ENCODE measurements around the gene BCORL1. TPM values are rescaled to one million over a fixed set of nuclear protein-coding genes. Genes with fewer than 3 reads are reported as not detected.
A peak's percentile ranks its signal among the peaks of the same experiment; 100 is the strongest.

Gene BCORL1
- total and polyA plus RNA-seq, 9 donors = 4.3 to 21.3 (median 16.6) TPM

DNA sequence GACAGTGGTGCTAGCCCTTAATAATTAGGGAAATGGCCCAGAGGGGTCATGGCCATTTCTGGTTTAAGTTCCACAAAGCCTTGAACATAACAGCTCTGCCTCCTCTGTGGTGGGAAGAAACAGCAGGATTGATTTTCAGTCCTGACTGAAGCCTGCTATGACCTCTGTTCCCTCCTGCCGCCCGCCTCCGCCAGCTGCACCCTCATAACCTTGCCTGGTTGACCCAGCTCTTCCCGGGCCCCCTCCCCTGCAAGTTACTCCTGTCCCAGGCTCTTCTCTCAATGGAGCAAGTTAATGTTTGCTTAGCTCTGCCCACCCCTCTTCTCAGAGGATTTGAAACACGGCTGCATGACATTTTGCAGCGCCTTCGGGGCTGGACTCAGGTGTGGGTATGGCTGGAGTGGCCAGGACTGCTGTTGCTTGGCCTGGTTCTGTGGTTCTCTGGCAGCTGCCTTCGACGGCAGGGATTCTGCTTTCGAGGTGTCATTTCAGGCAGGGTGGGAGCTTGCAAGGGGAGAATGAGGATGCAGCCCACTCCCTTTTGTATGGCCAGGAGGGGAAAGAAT is 27.3 kb downstream of the BCORL1 start:
- Histone ChIP-seq H3K4me3 (ENCODE audit: low read length) (no peak overlapping the region), H3K36me3 (ENCODE audit: control insufficient read depth, insufficient read depth, low read length) (peaks cover 22% of the 10 kb centered on the region), H3K4me1 (ENCODE audit: control insufficient read depth, insufficient read depth, low read length) (no peaks in the 10 kb centered on the region), H3K9me3 (replicated peaks; ENCODE audit: control insufficient read depth, low read depth, low read length) (no peaks in the 10 kb centered on the region), H3K27ac (ENCODE audit: low read length) (no peak overlapping the region), H3K27me3 (ENCODE audit: control insufficient read depth, insufficient read depth, low read length) (peaks cover 7% of the 10 kb centered on the region)
- 60% methylated on average over 1 of the region's 10 CpGs for WGBS (ENCODE audit: insufficient coverage)
- DNase-seq = no peak

DNA sequence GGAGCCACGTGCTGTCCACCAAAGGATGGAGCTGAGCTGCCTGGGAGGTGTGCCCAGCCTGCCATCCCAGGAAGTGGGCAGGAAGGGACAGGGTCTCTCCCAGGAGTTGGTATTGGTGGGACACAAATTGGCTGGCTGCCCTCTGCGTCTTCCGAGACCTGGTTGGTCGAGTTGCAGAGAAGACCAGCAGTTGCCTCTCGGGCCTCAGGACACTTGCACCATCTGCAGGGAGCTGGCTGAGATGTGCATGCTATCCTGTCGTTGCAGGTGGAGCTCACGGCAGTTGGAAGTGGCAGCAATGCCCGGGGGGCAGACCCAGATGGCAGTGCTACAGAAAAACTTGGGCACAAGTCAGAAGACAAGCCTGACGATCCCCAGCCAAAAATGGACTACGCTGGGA is 30.2 kb downstream of the BCORL1 start:
- H3K36me3 ChIP-seq (ENCODE audit: control insufficient read depth, insufficient read depth, low read length) = peaks cover 25% of the 10 kb centered on the region

GRCh38 chrX:130013661-130014060 is 31.2 kb downstream of the BCORL1 start:
- H3K4me3 ChIP-seq (ENCODE audit: low read length) = no peak overlapping the region
- H3K36me3 ChIP-seq (ENCODE audit: control insufficient read depth, insufficient read depth, low read length) = peaks cover 23% of the 10 kb centered on the region
- no peak overlapping the region for H3K27ac ChIP-seq (ENCODE audit: low read length)
- H3K9me3 ChIP-seq (replicated peaks; ENCODE audit: control insufficient read depth, low read depth, low read length) = no peaks in the 10 kb centered on the region
- DNase-seq = no peak
- no peaks in the 10 kb centered on the region for H3K4me1 ChIP-seq (ENCODE audit: control insufficient read depth, insufficient read depth, low read length)
- peaks cover 5% of the 10 kb centered on the region for H3K27me3 ChIP-seq (ENCODE audit: control insufficient read depth, insufficient read depth, low read length)
- WGBS (ENCODE audit: insufficient coverage) = 85% methylated on average over 10 of the region's 14 CpGs

More for the DNA sequence above, 30.2 kb downstream of the BCORL1 start:
- no peaks in the 10 kb centered on the region for H3K4me1 ChIP-seq (ENCODE audit: control insufficient read depth, insufficient read depth, low read length)
- H3K9me3 ChIP-seq (replicated peaks; ENCODE audit: control insufficient read depth, low read depth, low read length) = no peaks in the 10 kb centered on the region
- DNase-seq = no peak
- H3K27me3 ChIP-seq (ENCODE audit: control insufficient read depth, insufficient read depth, low read length) = peaks cover 5% of the 10 kb centered on the region
- no peak overlapping the region for H3K4me3 ChIP-seq (ENCODE audit: low read length)
- no peak overlapping the region for H3K27ac ChIP-seq (ENCODE audit: low read length)
- 70% methylated on average over 10 of the region's 10 CpGs for WGBS (ENCODE audit: insufficient coverage)

DNA sequence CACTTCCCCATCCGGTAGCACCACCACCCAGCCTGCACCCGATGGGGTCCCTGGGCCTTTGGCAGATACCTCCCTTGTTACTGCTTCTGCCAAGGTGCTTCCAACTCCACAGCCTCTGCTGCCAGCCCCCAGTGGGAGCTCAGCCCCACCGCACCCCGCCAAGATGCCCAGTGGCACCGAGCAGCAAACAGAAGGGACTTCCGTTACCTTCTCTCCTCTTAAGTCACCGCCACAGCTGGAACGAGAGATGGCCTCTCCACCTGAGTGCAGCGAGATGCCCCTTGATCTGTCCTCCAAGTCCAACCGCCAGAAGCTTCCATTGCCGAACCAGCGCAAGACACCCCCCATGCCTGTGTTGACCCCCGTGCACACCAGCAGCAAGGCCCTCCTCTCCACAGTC is 31.9 kb downstream of the BCORL1 start:
- peaks cover 2% of the 10 kb centered on the region for H3K4me1 ChIP-seq (ENCODE audit: control insufficient read depth, insufficient read depth, low read length)
- no peak for DNase-seq
- no peaks in the 10 kb centered on the region for H3K9me3 ChIP-seq (replicated peaks; ENCODE audit: control insufficient read depth, low read depth, low read length)
- H3K36me3 ChIP-seq (ENCODE audit: control insufficient read depth, insufficient read depth, low read length) = peaks cover 20% of the 10 kb centered on the region
- H3K27me3 ChIP-seq (ENCODE audit: control insufficient read depth, insufficient read depth, low read length) = peaks cover 5% of the 10 kb centered on the region
- H3K4me3 ChIP-seq (ENCODE audit: low read length) = no peak overlapping the region
- WGBS (ENCODE audit: insufficient coverage) = 93% methylated on average over 13 of the region's 13 CpGs
- no peak overlapping the region for H3K27ac ChIP-seq (ENCODE audit: low read length)

- peaks cover 4% of the 10 kb centered on the region for H3K4me1 ChIP-seq (ENCODE audit: control insufficient read depth, insufficient read depth, low read length)
- peaks cover 20% of the 10 kb centered on the region for H3K36me3 ChIP-seq (ENCODE audit: control insufficient read depth, insufficient read depth, low read length)
- H3K27ac ChIP-seq (ENCODE audit: low read length) = no peak overlapping the region
- WGBS (ENCODE audit: insufficient coverage) = 88% methylated on average over 12 of the region's 12 CpGs
- peaks cover 4% of the 10 kb centered on the region for H3K27me3 ChIP-seq (ENCODE audit: control insufficient read depth, insufficient read depth, low read length)
- DNase-seq = no peak
- H3K4me3 ChIP-seq (ENCODE audit: low read length) = no peak overlapping the region
- no peaks in the 10 kb centered on the region for H3K9me3 ChIP-seq (replicated peaks; ENCODE audit: control insufficient read depth, low read depth, low read length)
Observed at GRCh38 chrX:130014770-130015169, 32.3 kb downstream of the BCORL1 start.

- no peak overlapping the region for H3K27ac ChIP-seq (ENCODE audit: low read length)
- 89% methylated on average over 15 of the region's 15 CpGs for WGBS (ENCODE audit: insufficient coverage)
- peaks cover 6% of the 10 kb centered on the region for H3K27me3 ChIP-seq (ENCODE audit: control insufficient read depth, insufficient read depth, low read length)
- no peak overlapping the region for H3K4me3 ChIP-seq (ENCODE audit: low read length)
- no peak for DNase-seq
- H3K4me1 ChIP-seq (ENCODE audit: control insufficient read depth, insufficient read depth, low read length) = peaks cover 4% of the 10 kb centered on the region
- H3K36me3 ChIP-seq (ENCODE audit: control insufficient read depth, insufficient read depth, low read length) = peaks cover 20% of the 10 kb centered on the region
- H3K9me3 ChIP-seq (replicated peaks; ENCODE audit: control insufficient read depth, low read depth, low read length) = no peaks in the 10 kb centered on the region
Observed at GRCh38 chrX:130015181-130015580, 32.7 kb downstream of the BCORL1 start.

- Histone ChIP-seq H3K4me1 (ENCODE audit: control insufficient read depth, insufficient read depth, low read length) (peaks cover 4% of the 10 kb centered on the region), H3K36me3 (ENCODE audit: control insufficient read depth, insufficient read depth, low read length) (peaks cover 36% of the 10 kb centered on the region), H3K27me3 (ENCODE audit: control insufficient read depth, insufficient read depth, low read length) (peaks cover 6% of the 10 kb centered on the region), H3K27ac (ENCODE audit: low read length) (no peak overlapping the region), H3K9me3 (replicated peaks; ENCODE audit: control insufficient read depth, low read depth, low read length) (no peaks in the 10 kb centered on the region), H3K4me3 (ENCODE audit: low read length) (no peak overlapping the region)
- WGBS (ENCODE audit: insufficient coverage) = 63% methylated on average over 1 of the region's 1 CpG
- DNase-seq = no peak
Observed at GRCh38 chrX:130018143-130018542, 35.7 kb downstream of the BCORL1 start.

DNA sequence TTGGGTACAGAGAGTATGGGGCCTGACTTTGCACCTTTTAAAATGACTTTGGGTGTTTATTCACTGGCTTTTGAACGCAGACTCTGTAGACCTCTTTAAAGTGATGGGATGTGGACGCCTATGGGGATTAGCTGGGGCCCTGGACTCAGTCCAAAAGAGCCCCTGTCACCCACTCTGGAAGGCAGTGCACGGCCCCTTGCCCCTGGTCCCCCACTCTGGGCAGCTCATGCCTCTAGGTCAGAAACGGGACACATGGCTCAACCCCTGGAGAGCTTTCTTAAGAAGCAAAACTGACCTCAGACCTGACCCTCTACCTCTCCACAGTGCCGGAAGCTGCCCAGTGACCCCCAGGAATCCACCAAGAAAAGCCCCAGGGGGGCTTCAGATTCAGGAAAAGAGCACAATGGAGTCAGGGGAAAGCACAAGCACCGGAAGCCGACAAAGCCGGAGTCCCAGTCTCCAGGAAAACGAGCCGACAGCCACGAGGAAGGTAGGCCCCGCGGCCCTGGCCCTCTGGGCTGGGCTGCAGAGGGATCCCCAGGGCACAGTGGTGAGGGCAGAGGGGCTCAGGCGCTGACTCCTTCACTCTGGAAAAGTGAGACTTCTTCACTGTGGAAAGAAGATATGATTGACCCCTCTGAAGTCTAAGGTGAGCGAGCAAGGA is 38.4 kb downstream of the BCORL1 start:
- H3K27me3 ChIP-seq (ENCODE audit: control insufficient read depth, insufficient read depth, low read length) = peaks cover 11% of the 10 kb centered on the region
- H3K36me3 ChIP-seq (ENCODE audit: control insufficient read depth, insufficient read depth, low read length) = peaks cover 41% of the 10 kb centered on the region
- H3K27ac ChIP-seq (ENCODE audit: low read length) = no peak overlapping the region
- WGBS (ENCODE audit: insufficient coverage) = 87% methylated on average over 10 of the region's 15 CpGs
- H3K9me3 ChIP-seq (replicated peaks; ENCODE audit: control insufficient read depth, low read depth, low read length) = no peaks in the 10 kb centered on the region
- no peak overlapping the region for H3K4me3 ChIP-seq (ENCODE audit: low read length)
- H3K4me1 ChIP-seq (ENCODE audit: control insufficient read depth, insufficient read depth, low read length) = peaks cover 6% of the 10 kb centered on the region
- DNase-seq = no peak

GRCh38 chrX:130024127-130024526 is 41.7 kb downstream of the BCORL1 start:
- Histone ChIP-seq H3K27ac (ENCODE audit: low read length) (no peak overlapping the region), H3K36me3 (ENCODE audit: control insufficient read depth, insufficient read depth, low read length) (peaks cover 62% of the 10 kb centered on the region), H3K9me3 (replicated peaks; ENCODE audit: control insufficient read depth, low read depth, low read length) (no peaks in the 10 kb centered on the region), H3K4me1 (ENCODE audit: control insufficient read depth, insufficient read depth, low read length) (peaks cover 4% of the 10 kb centered on the region), H3K4me3 (ENCODE audit: low read length) (no peak overlapping the region), H3K27me3 (ENCODE audit: control insufficient read depth, insufficient read depth, low read length) (peaks cover 17% of the 10 kb centered on the region)
- WGBS (ENCODE audit: insufficient coverage) = 40% methylated on average over 9 of the region's 9 CpGs
- DNase-seq = peak; percentile 74

DNA sequence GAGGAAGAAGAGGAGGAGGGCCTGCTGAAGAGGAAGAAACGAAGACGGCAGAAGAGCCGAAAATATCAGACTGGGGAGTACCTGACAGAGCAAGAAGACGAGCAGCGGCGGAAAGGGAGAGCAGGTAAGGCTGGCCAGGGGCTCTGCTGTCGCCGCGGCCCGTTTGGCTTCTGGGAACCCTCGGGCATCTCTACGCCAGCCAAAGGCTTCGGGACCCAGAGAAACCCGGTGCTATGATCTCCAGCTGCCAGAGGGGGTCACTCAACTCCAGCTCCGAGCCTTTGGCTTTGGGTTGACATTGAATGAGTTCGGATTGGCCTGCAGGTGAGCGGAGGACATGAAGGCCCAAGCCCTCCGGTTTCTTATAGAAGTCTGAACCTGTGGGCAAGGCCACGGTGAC is 42.8 kb downstream of the BCORL1 start:
- peaks cover 2% of the 10 kb centered on the region for H3K4me1 ChIP-seq (ENCODE audit: control insufficient read depth, insufficient read depth, low read length)
- H3K27ac ChIP-seq (ENCODE audit: low read length) = no peak overlapping the region
- DNase-seq = no peak
- no peak overlapping the region for H3K4me3 ChIP-seq (ENCODE audit: low read length)
- WGBS (ENCODE audit: insufficient coverage) = 77% methylated on average over 19 of the region's 19 CpGs
- H3K9me3 ChIP-seq (replicated peaks; ENCODE audit: control insufficient read depth, low read depth, low read length) = no peaks in the 10 kb centered on the region
- peaks cover 17% of the 10 kb centered on the region for H3K27me3 ChIP-seq (ENCODE audit: control insufficient read depth, insufficient read depth, low read length)
- peaks cover 73% of the 10 kb centered on the region for H3K36me3 ChIP-seq (ENCODE audit: control insufficient read depth, insufficient read depth, low read length)

All from muscle of leg (tissue), 11 donors.